ENCODE data around the gene C2CD2L. TPM values are rescaled to one million over a fixed set of nuclear protein-coding genes. Genes with fewer than 3 reads are reported as not detected.
"Not testable (repeated sequence)": the region's sequence is repeated elsewhere in the genome, so short reads cannot be mapped to it uniquely, and the experiment has no call there.

Gene C2CD2L
- total and polyA plus RNA-seq, 10 of the 15 experiments (the other 5 are each of a cell fraction or from before 2014, with no cell fraction given) = 0.21 to 9.6 (median 5.1) TPM

DNA sequence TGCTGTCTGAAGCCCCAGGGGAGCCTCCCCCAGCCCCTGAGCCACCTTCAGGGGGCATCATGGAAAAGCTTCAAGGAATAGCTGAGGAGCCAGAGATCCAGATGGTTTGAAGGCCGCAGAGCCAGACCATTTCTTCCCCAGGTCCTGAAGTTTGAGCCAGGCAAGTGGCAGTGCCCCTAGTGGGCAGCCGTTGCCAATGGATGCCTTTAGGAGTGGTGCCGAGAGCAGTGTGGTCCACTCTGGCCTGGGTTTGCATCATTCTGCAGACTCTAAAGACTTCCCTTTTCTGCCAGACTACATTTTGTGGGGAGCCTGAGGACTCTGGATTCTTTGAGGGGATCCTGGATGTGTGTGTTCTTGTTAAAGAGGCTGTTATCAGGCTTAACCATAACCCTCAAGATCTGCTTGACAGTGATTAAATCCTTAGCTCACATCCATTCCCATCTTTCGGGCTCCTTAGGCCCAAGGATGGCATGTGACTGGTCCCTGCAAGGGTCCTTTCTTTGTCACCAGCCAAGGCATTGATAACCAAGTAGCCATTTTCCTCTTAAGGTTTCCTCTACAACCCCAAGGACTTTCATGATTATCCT is 27.3 kb downstream of the C2CD2L start:
- Histone ChIP-seq H3K4me3 (no peak overlapping the region), H3K4me1 (ENCODE audit: control insufficient read depth, insufficient read depth, low read length) (no peaks in the 10 kb centered on the region), H3K9ac (ENCODE audit: control insufficient read depth, insufficient read depth, low read length) (no peak overlapping the region), H2AFZ (ENCODE audit: control insufficient read depth, low read depth, low read length) (no peak overlapping the region), H3K4me2 (ENCODE audit: control insufficient read depth, insufficient read depth) (no peak overlapping the region), H3K79me2 (ENCODE audit: control insufficient read depth, insufficient read depth, low read length) (no peaks in the 10 kb centered on the region), H4K20me1 (ENCODE audit: control insufficient read depth, insufficient read depth) (no peaks in the 10 kb centered on the region), H3K36me3 (ENCODE audit: control insufficient read depth in 2 of 2, insufficient read depth in 2 of 2, low read length in 1 of 2) (peaks cover 6 to 16% of the 10 kb centered on the region in 2 experiments), H3K9me3 (replicated peaks; ENCODE audit: control insufficient read depth, insufficient read depth, low read length) (no peaks in the 10 kb centered on the region), H3K27me3 (replicated peaks in 1 of 2; ENCODE audit: control insufficient read depth in 2 of 2, insufficient read depth in 2 of 2, low read length in 1 of 2) (no peaks in the 10 kb centered on the region), H3K27ac (ENCODE audit: control insufficient read depth, insufficient read depth) (no peak overlapping the region)
- in situ Hi-C loops (cut with MboI) (no loop called here), intact Hi-C loops (cut with micrococcal nuclease; ENCODE audit: unreplicated experiment) (no loop called here)
- 78% methylated on average over 4 of the region's 4 CpGs for WGBS (ENCODE audit: insufficient coverage, insufficient replicate concordance, low lambda C conversion rate, missing lambda C conversion rate)
- peak; percentile 79 for ATAC-seq
- ChIA-PET CTCF (interaction anchor here (0.7 to 2.5 kb wide), 5 partner anchors 8 to 97 kb away, joined by 3 to 7 read pairs (median 3); no protein-coding TSS in a partner anchor), RAD21 (ENCODE audit: unreplicated experiment) (interaction anchor here (0.6 kb wide), 1 partner anchor 49 kb away, joined by 3 read pairs; no protein-coding TSS in a partner anchor), POLR2A (no interaction called here), SMC1A (ENCODE audit: uncharacterized antibody, unreplicated experiment) (interaction anchor here (1.1 kb wide), 1 partner anchor 377 kb away, joined by 3 read pairs; no protein-coding TSS in a partner anchor)
- FAIRE-seq = no peak
- DNase-seq (ENCODE audit: low read depth, low spot score) = no peak
- BruUV-seq (replicated peaks) = no TSS peak
- TF ChIP-seq KDM1A (IDR thresholded peaks at IDR 0.05; ENCODE audit: borderline replicate concordance) = no peak
- TF ChIP-seq, protein P1, sequence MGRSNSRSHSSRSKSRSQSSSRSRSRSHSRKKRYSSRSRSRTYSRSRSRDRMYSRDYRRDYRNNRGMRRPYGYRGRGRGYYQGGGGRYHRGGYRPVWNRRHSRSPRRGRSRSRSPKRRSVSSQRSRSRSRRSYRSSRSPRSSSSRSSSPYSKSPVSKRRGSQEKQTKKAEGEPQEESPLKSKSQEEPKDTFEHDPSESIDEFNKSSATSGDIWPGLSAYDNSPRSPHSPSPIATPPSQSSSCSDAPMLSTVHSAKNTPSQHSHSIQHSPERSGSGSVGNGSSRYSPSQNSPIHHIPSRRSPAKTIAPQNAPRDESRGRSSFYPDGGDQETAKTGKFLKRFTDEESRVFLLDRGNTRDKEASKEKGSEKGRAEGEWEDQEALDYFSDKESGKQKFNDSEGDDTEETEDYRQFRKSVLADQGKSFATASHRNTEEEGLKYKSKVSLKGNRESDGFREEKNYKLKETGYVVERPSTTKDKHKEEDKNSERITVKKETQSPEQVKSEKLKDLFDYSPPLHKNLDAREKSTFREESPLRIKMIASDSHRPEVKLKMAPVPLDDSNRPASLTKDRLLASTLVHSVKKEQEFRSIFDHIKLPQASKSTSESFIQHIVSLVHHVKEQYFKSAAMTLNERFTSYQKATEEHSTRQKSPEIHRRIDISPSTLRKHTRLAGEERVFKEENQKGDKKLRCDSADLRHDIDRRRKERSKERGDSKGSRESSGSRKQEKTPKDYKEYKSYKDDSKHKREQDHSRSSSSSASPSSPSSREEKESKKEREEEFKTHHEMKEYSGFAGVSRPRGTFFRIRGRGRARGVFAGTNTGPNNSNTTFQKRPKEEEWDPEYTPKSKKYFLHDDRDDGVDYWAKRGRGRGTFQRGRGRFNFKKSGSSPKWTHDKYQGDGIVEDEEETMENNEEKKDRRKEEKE (IDR thresholded peaks at IDR 0.05) = no peak
- TF ChIP-seq, protein P2, sequence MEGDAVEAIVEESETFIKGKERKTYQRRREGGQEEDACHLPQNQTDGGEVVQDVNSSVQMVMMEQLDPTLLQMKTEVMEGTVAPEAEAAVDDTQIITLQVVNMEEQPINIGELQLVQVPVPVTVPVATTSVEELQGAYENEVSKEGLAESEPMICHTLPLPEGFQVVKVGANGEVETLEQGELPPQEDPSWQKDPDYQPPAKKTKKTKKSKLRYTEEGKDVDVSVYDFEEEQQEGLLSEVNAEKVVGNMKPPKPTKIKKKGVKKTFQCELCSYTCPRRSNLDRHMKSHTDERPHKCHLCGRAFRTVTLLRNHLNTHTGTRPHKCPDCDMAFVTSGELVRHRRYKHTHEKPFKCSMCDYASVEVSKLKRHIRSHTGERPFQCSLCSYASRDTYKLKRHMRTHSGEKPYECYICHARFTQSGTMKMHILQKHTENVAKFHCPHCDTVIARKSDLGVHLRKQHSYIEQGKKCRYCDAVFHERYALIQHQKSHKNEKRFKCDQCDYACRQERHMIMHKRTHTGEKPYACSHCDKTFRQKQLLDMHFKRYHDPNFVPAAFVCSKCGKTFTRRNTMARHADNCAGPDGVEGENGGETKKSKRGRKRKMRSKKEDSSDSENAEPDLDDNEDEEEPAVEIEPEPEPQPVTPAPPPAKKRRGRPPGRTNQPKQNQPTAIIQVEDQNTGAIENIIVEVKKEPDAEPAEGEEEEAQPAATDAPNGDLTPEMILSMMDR (IDR thresholded peaks at IDR 0.05 in 2 of 3, conservative IDR thresholded peaks at IDR 0.05 in 1 of 3; ENCODE audit: control insufficient read depth in 2 of 3, extremely low read depth in 1 of 3, insufficient read depth in 1 of 3, low read depth in 3 of 3, low read length in 3 of 3) = peak; percentile 30 to 78 (median 59)

DNA sequence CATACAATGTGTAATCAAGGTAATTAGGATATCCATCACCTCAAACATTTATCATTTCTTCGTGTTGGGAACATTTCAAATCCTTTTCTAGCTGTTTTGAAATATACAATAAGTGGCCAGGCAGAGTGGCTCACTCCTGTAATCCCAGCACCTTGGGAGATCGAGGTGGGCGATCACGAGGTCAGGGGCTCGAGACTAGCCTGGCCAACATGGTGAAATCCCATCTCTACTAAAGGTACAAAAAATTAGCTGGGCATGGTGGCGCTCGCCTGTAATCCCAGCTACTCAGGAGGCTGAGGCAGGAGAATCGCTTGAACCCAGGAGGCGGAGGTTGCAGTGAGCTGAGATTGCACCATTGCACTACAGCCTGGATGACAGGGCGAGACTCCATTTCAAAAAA is 32.1 kb downstream of the C2CD2L start:
- H3K9me3 ChIP-seq (replicated peaks; ENCODE audit: control insufficient read depth, insufficient read depth, low read length); H3K4me2 ChIP-seq (ENCODE audit: control insufficient read depth, insufficient read depth); FAIRE-seq; H3K79me2 ChIP-seq (ENCODE audit: control insufficient read depth, insufficient read depth, low read length); intact Hi-C loops (cut with micrococcal nuclease; ENCODE audit: unreplicated experiment); H3K36me3 ChIP-seq (ENCODE audit: control insufficient read depth in 2 of 2, insufficient read depth in 2 of 2, low read length in 1 of 2); H2AFZ ChIP-seq (ENCODE audit: control insufficient read depth, low read depth, low read length); H3K9ac ChIP-seq (ENCODE audit: control insufficient read depth, insufficient read depth, low read length); H3K27me3 ChIP-seq (replicated peaks in 1 of 2; ENCODE audit: control insufficient read depth in 2 of 2, insufficient read depth in 2 of 2, low read length in 1 of 2); H4K20me1 ChIP-seq (ENCODE audit: control insufficient read depth, insufficient read depth); DNase-seq (ENCODE audit: low read depth, low spot score); H3K4me3 ChIP-seq; SMC1A ChIA-PET (ENCODE audit: uncharacterized antibody, unreplicated experiment); BruUV-seq (replicated peaks); ATAC-seq; H3K27ac ChIP-seq (ENCODE audit: control insufficient read depth, insufficient read depth); H3K4me1 ChIP-seq (ENCODE audit: control insufficient read depth, insufficient read depth, low read length); RAD21 ChIA-PET (ENCODE audit: unreplicated experiment); in situ Hi-C loops (cut with MboI): not testable (repeated sequence)
- ChIA-PET CTCF (interaction anchor here (0.9 to 1.3 kb wide), 3 partner anchors 12 to 31 kb away, joined by 3 read pairs; partner anchors contain the start of gene HINFP), POLR2A (interaction anchor here (0.6 kb wide), 1 partner anchor 31 kb away, joined by 4 read pairs; no protein-coding TSS in a partner anchor)
- 70% methylated on average over 10 of the region's 10 CpGs for WGBS (ENCODE audit: insufficient coverage, insufficient replicate concordance, low lambda C conversion rate, missing lambda C conversion rate)
